Measurements from ENCODE around the gene CA10. TPM values are rescaled to one million over a fixed set of nuclear protein-coding genes. Genes with fewer than 3 reads are reported as not detected.

The CA10 gene
- total RNA-seq, 1 donor from 2014 or later = not detected

GRCh38 chr17:51687887-51688286 is 470.6 kb downstream of the CA10 start:
- no peak for DNase-seq (ENCODE audit: low spot score)

GRCh38 chr17:51685287-51685909 is 473.1 kb downstream of the CA10 start:
- DNase-seq (ENCODE audit: low spot score) = no peak

GRCh38 chr17:51684214-51684613 is 474.3 kb downstream of the CA10 start:
- DNase-seq (ENCODE audit: low spot score) = no peak

- no peak for DNase-seq (ENCODE audit: low spot score)
Measured at GRCh38 chr17:51683291-51683690, 475.2 kb downstream of the CA10 start.

- DNase-seq (ENCODE audit: low spot score) = no peak
Measured at GRCh38 chr17:51682115-51682514, 476.4 kb downstream of the CA10 start.

- no peak for DNase-seq (ENCODE audit: low spot score)
Measured at GRCh38 chr17:51677875-51678274, 480.6 kb downstream of the CA10 start.

GRCh38 chr17:51676691-51677487 is 481.6 kb downstream of the CA10 start:
- DNase-seq (ENCODE audit: low spot score) = no peak

GRCh38 chr17:51674579-51675255 is 483.8 kb downstream of the CA10 start:
- DNase-seq (ENCODE audit: low spot score) = no peak

- no peak for DNase-seq (ENCODE audit: low spot score)
Measured at GRCh38 chr17:51673070-51673469, 485.4 kb downstream of the CA10 start.

GRCh38 chr17:51672065-51672464 is 486.4 kb downstream of the CA10 start:
- DNase-seq (ENCODE audit: low spot score) = no peak

- DNase-seq (ENCODE audit: low spot score) = no peak
Measured at GRCh38 chr17:51670899-51671298, 487.6 kb downstream of the CA10 start.

GRCh38 chr17:51668963-51669246 is 489.6 kb downstream of the CA10 start:
- no peak for DNase-seq (ENCODE audit: low spot score)

GRCh38 chr17:51668155-51668962 is 490.2 kb downstream of the CA10 start:
- DNase-seq (ENCODE audit: low spot score) = no peak

GRCh38 chr17:51667706-51668083 is 490.8 kb downstream of the CA10 start:
- DNase-seq (ENCODE audit: low spot score) = no peak

- DNase-seq (ENCODE audit: low spot score) = no peak
Measured at GRCh38 chr17:51666971-51667705, 491.4 kb downstream of the CA10 start.

GRCh38 chr17:51662204-51663056 is 496.1 kb downstream of the CA10 start:
- DNase-seq (ENCODE audit: low spot score) = no peak

- DNase-seq (ENCODE audit: low spot score) = no peak
Measured at GRCh38 chr17:51661403-51661802, 497.1 kb downstream of the CA10 start.

- no peak for DNase-seq (ENCODE audit: low spot score)
Measured at GRCh38 chr17:51660266-51660665, 498.2 kb downstream of the CA10 start.

- DNase-seq (ENCODE audit: low spot score) = no peak
Measured at GRCh38 chr17:51657224-51657623, 501.3 kb downstream of the CA10 start.

- no peak for DNase-seq (ENCODE audit: low spot score)
Measured at GRCh38 chr17:51653878-51654277, 504.6 kb downstream of the CA10 start.

All from mesenteric fat pad (tissue), 1 donor.